GM21367 (cell line): ENCODE measurements around the gene NOCT.
A peak's percentile ranks its signal among the peaks of the same experiment; 100 is the strongest.
"Not testable (repeated sequence)": the region's sequence is repeated elsewhere in the genome, so short reads cannot be mapped to it uniquely, and the experiment has no call there.

Experiments used
- ATAC-seq: cut with Tn5 transposase; IDR thresholded peaks from one replicate; pipeline ENCODE4 v1.9.1; 2021; ENCODE audit not compliant: unreplicated experiment

Gene NOCT

DNA sequence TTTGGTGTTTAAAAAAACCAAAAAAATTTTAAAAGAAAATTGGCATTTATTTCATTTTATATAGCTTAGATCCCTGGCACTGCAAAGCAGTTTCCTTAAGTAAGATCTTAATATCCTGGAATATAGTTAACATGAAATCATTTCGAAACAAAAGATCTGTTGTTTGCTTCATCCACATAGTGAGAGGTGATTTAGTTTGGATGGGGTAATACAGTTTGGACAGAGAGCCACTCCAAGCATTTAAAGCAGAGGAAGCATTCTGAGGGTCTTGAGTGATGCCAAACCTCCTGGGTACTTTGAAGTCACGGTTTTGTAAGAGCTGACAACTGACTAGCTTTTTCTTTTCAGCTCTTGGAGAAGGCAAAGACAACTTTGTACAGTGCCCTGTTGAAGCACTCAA, 28.7 kb downstream of the NOCT start:
- no peak for ATAC-seq

DNA sequence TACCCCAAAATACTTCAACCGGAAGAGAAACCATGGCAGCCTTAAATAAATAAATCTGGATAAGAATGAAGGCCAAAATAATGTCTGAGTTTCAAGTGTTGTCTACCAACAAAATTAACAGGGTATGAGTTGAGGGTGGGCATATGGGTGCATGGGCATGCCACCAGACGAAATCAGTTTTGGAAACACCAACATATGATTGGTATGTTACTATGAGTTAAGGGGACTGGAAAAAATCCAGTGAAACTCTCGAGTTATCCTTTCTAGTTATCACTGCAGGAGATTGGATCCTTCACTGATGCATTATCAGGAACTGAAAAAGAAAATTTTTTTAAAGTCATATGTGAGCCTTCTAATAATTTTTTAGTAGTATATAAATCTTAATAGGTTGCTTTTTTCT, 32.4 kb downstream of the NOCT start:
- ATAC-seq, result no peak

DNA sequence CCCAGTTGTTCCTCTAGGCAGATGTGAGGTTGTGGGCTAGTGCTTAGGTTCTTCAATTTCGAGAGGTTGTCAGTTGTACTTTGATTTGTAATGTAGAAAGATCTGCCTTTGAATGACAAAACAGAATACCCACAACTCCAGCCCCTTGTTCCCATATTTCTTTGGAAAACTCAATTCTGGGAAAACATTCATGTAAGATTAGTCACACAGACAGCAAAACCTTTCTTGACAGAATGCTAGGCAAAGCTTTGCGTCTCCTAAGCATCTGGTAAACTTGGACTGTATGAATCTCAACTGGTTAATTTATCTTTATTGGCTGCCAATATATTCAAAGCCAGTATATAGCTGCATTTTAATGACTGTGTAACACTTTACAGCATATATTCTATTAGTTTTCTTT, 34.9 kb downstream of the NOCT start:
- ATAC-seq, result no peak

DNA sequence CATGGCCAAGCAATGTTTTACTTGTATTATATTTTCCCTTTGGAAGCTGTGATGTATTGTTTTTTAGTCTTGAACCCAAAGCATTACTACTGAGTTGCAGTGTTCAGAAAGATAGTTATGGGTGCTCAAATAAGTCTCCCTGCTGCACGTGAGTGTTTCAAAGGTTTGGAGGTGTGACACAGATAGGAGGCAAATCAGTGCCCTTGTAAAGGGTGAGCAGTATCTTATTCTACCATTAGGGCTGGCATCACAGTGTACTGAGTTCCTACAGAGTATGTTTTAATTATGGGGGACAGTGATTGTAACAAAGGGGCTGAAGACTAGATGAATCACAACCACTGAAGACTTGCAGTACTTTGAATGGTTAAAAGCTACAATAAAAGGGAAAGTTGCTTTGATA, 38.3 kb downstream of the NOCT start:
- ATAC-seq, result no peak

GRCh38 chr4:139054791-139055505, 39.4 kb downstream of the NOCT start:
- ATAC-seq, result no peak

DNA sequence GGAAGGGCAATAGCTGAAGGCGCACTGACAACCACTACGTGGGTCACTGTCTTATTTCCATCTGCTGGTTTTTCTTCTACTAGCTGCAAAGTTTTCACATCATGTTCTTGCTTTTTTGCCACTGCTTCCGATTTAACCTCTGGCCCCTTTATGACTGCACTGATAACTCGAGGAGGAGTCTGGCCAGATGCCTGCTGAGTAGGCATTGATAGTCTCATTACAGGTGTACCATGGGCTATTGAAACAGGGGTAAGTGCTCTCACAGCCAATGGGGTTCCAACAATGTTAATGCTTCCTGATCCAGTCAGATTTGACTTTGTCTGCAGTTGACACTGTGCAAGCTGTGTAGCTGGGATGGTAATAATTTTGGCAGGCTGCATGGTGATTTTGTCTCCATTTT, 43.4 kb downstream of the NOCT start:
- ATAC-seq, result not testable (repeated sequence)

- ATAC-seq, result no peak
These were observed 45.0 kb downstream of the NOCT start for GRCh38 chr4:139060591-139060990.

GRCh38 chr4:139076016-139076744, 60.6 kb downstream of the NOCT start:
- no peak for ATAC-seq

GRCh38 chr4:139077567-139078355, 62.2 kb downstream of the NOCT start:
- ATAC-seq, result no peak

- no peak for ATAC-seq
These were observed 63.3 kb downstream of the NOCT start for GRCh38 chr4:139078926-139079325.

DNA sequence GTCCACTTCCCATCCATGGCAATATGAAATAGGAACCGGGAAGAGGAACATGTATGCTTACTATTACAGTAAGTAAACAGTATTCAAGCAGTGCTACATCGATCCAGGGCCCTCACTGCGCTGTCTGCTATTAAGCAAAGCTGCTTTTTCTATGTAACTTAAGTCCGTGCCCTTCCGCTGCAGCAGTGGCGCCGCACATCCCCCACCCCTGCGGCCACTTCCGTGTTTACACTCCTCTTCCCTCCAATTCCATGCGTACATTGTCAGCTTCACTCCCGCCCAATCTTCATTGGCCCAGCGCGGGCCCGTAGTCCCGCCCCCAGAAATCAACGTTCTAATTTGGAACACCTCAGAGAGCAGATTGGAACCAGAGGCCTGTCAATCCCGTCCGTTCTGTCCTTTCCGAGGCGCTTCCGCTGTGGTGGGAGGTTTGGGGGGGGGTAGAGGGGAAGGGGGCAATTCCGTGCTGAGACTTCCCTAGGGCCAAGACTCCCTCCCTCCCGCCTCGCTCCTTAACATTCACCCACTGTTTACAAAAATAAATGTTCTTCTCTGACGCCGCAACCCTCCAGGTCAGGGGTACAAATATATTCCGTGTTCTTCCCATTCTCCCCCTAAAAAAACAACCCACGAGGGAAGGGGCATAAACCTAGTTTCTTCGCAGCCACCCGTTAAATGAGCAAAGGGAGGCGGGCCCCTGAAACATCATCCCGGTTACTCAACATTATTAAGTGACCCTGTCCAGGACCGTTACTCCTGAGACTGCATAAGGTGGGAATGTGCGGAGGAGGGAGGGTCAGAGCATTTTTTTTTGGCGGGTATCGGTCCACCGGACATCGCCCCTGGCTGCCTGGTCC, 67.4 kb downstream of the NOCT start:
- ATAC-seq, result peak; percentile 88

DNA sequence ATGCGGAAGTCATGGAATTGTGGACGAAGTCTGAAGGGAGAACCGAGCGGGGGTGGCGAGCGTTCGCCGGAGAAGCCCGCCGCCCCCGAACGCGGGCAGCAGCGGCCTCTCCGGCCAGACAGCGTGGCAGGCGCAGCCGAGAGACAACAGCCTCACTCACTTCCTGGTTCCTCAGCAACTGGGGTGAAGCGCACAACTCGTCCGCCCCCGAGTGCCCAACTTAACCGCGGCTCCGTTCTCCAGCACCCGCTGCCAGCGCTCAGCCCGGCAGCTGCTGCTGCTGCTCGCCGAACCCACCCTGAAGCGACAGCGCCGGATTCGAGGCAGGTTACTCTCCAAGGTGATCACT, 68.0 kb downstream of the NOCT start:
- ATAC-seq, result peak; percentile 23

DNA sequence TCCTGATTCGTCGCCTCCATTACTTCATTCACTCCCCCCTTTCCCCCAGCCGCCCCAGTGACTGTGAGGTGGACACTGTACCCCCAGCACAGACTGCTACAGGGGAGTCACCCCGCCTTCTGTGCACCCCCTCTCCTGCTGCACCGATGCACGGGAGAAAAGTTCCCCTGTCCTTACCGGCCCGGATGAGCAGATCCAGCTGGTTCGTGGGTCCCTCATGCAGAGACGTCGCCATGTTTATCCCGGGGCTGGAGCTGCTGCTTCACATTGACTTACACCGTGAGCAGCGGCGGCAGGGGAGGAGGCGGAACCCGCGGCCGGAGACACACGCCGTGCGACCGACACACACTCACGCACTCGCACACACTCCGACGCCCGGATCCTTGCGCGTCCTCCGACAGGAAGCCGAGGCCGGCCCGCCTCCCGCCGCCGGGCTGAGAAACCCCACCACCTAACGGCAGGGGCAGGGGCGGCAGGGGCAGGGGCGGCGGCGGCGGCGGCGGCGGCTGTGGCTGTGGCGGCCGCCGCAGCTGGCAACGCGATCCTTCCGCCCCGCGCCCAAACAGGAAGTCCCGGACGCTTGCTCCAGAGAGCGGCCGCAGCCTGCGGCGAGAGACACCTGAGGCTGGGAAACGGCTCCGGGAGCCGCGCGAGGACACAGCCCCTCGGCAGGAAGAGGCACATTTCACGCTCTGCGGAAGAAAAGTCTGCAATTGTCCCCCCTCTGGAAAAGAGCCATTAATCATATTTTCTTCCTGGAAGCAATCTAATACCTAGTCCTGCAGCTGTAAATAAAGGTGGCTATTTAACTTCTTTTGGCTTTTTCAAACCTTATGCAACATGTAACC, 68.6 kb downstream of the NOCT start:
- ATAC-seq, result peak; percentile 48

GRCh38 chr4:139084804-139085093, 69.2 kb downstream of the NOCT start:
- no peak for ATAC-seq

- ATAC-seq, result no peak
These were observed 69.6 kb downstream of the NOCT start for GRCh38 chr4:139085141-139085540.

GRCh38 chr4:139092271-139092670, 76.7 kb downstream of the NOCT start:
- ATAC-seq, result no peak
